Esophagus muscularis mucosa (tissue), 4 donors: ENCODE measurements around the gene FLCN.

ENCODE experiments used
- EP300 ChIP-seq: sonication (generic); formaldehyde crosslinking; IDR thresholded peaks from one replicate; pipeline ENCODE4 v1.6.1; 2017; ENCODE audit warnings: antibody characterized with exemption
- POLR2A ChIP-seq: fragments of 450-650 bp; IDR thresholded peaks from one replicate; pipeline ENCODE4 v1.6.1; 2017; ENCODE audit warnings: antibody characterized with exemption, moderate library complexity, mild to moderate bottlenecking, low read depth
- POLR2AphosphoS5 ChIP-seq, 2 donors: sonication (generic); formaldehyde crosslinking; IDR thresholded peaks; one replicate each; pipeline ENCODE4 v1.6.1; 2017; ENCODE audit warnings: antibody characterized with exemption in 2 of 2
- TF ChIP-seq, protein P1 (sequence below), 3 experiments: fragments of 200-600 bp in 2 of 3; fragments of 450-650 bp in 1 of 3; sonication (generic) in 2 of 3; IDR thresholded peaks; one replicate each; pipeline ENCODE4 v1.5.1; 2017 to 2019; ENCODE audit warnings: antibody characterized with exemption in 3 of 3, mild to moderate bottlenecking in 2 of 3, moderate library complexity in 1 of 3

DNA sequence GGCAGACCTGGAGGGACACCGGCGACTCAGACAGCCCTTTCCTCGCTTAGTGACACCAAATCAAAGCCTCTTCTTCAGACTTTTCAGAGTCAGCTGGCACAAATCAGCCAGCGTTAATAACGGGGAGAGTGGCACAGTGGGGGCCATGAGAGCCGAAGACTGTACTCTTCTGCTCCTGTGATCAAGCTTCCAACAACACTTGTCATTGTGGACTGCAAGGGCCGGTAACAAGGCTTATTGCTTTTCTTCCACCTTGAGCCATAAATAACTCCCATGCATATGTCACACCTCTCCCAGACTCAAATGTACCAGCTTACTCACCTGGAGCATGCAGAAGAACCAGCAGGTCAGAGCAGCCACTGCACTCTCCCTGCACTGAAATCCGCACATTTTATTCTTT lies 12.8 kb downstream of the FLCN start:
- TF ChIP-seq, protein P1, sequence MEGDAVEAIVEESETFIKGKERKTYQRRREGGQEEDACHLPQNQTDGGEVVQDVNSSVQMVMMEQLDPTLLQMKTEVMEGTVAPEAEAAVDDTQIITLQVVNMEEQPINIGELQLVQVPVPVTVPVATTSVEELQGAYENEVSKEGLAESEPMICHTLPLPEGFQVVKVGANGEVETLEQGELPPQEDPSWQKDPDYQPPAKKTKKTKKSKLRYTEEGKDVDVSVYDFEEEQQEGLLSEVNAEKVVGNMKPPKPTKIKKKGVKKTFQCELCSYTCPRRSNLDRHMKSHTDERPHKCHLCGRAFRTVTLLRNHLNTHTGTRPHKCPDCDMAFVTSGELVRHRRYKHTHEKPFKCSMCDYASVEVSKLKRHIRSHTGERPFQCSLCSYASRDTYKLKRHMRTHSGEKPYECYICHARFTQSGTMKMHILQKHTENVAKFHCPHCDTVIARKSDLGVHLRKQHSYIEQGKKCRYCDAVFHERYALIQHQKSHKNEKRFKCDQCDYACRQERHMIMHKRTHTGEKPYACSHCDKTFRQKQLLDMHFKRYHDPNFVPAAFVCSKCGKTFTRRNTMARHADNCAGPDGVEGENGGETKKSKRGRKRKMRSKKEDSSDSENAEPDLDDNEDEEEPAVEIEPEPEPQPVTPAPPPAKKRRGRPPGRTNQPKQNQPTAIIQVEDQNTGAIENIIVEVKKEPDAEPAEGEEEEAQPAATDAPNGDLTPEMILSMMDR (IDR thresholded peaks at IDR 0.05) = no peak
- TF ChIP-seq POLR2A (no peak), EP300 (no peak), POLR2AphosphoS5 (IDR thresholded peaks at IDR 0.05) (no peak)
